GM23338 (cell line): ENCODE measurements around the gene SPNS3. TPM values are rescaled to one million over a fixed set of nuclear protein-coding genes. Genes with fewer than 3 reads are reported as not detected.

Experiments used
- ATAC-seq: fragments of 200-7000 bp; cut with Tn5 transposase; 3 replicates; pipeline ENCODE4 v1.9.1; 2020
- DNase-seq: peaks from one replicate; pipeline ENCODE4 v3.0.0-alpha.2; 2015; ENCODE audit warnings: low spot score
- H2AFZ ChIP-seq: fragments of 200-600 bp; sonication (generic); 2 replicates; pipeline ENCODE4 v1.8.0; 2016; ENCODE audit warnings: antibody characterized with exemption, mild to moderate bottlenecking, moderate library complexity
- H3F3A ChIP-seq: fragments of 200-600 bp; sonication (generic); replicated peaks from 2 replicates; pipeline ENCODE4 v1.8.0; 2017; ENCODE audit warnings: antibody characterized with exemption, mixed run types, low read depth
- H3K27ac ChIP-seq: fragments of 200-600 bp; sonication (generic); 2 replicates; pipeline ENCODE4 v1.6.1; 2016; ENCODE audit warnings: low read depth
- H3K27me3 ChIP-seq: fragments of 200-600 bp; sonication (generic); 2 replicates; pipeline ENCODE4 v1.8.0; 2016; ENCODE audit warnings: mild to moderate bottlenecking, mixed run types, moderate library complexity; ENCODE audit not compliant: insufficient read depth
- H3K36me3 ChIP-seq: fragments of 200-600 bp; sonication (generic); 2 replicates; pipeline ENCODE4 v1.8.0; 2016; ENCODE audit warnings: mild to moderate bottlenecking; ENCODE audit not compliant: insufficient read depth
- H3K4me1 ChIP-seq: fragments of 200-600 bp; sonication (generic); 2 replicates; pipeline ENCODE4 v1.8.0; 2016; ENCODE audit warnings: mild to moderate bottlenecking, moderate library complexity; ENCODE audit not compliant: insufficient read depth
- H3K4me2 ChIP-seq: fragments of 200-600 bp; sonication (generic); 2 replicates; pipeline ENCODE4 v1.7.1; 2017; ENCODE audit warnings: mixed run types
- H3K4me3 ChIP-seq: fragments of 200-600 bp; sonication (generic); 2 replicates; pipeline ENCODE4 v1.6.1; 2016; ENCODE audit warnings: mixed run types
- H3K79me2 ChIP-seq: fragments of 200-600 bp; sonication (generic); replicated peaks from 2 replicates; pipeline ENCODE4 v1.8.0; 2017; ENCODE audit warnings: mild to moderate bottlenecking; ENCODE audit not compliant: insufficient read depth
- H3K9me2 ChIP-seq: fragments of 200-600 bp; sonication (generic); 2 replicates; pipeline ENCODE4 v1.8.0; 2017; ENCODE audit not compliant: insufficient read depth
- H4K20me1 ChIP-seq: fragments of 200-600 bp; sonication (generic); replicated peaks from 2 replicates; pipeline ENCODE4 v1.8.0; 2017; ENCODE audit warnings: mild to moderate bottlenecking; ENCODE audit not compliant: insufficient read depth
- H3K27ac Mint-ChIP-seq: 2 replicates; pipeline ENCODE4 v1.8.0; 2020; ENCODE audit warnings: inconsistent platforms, mild to moderate bottlenecking, moderate library complexity, mixed read lengths
- H3K27me3 Mint-ChIP-seq: 3 replicates; pipeline ENCODE4 v1.8.0; 2022; ENCODE audit warnings: low read depth, mild to moderate bottlenecking, moderate library complexity, mixed read lengths, inconsistent platforms; ENCODE audit not compliant: insufficient read depth, poor library complexity
- H3K36me3 Mint-ChIP-seq: 3 replicates; pipeline ENCODE4 v1.8.0; 2021; ENCODE audit warnings: low read depth, mild to moderate bottlenecking, inconsistent platforms, moderate library complexity, mixed read lengths
- H3K4me1 Mint-ChIP-seq: 3 replicates; pipeline ENCODE4 v1.8.0; 2020; ENCODE audit warnings: mild to moderate bottlenecking, inconsistent platforms, mixed read lengths
- H3K4me3 Mint-ChIP-seq: 3 replicates; pipeline ENCODE4 v1.8.0; 2021; ENCODE audit warnings: moderate library complexity, mild to moderate bottlenecking, inconsistent platforms, mixed read lengths
- H3K9me3 Mint-ChIP-seq: 3 replicates; pipeline ENCODE4 v1.8.0; 2020; ENCODE audit warnings: moderate library complexity, mild to moderate bottlenecking, inconsistent platforms, mixed read lengths
- CREB1 ChIP-seq: fragments of 250-450 bp; sonication (Bioruptor Pico); IDR thresholded peaks from 2 replicates; pipeline ENCODE4 v1.5.0; 2020; ENCODE audit warnings: low read depth, mild to moderate bottlenecking, moderate library complexity
- ETS1 ChIP-seq: IDR thresholded peaks from 2 replicates; pipeline ENCODE4 v1.6.1; 2016; ENCODE audit warnings: antibody characterized with exemption
- EZH2 ChIP-seq: fragments of 200-600 bp; sonication (generic); IDR thresholded peaks from one replicate; pipeline ENCODE4 v1.8.0; 2017; ENCODE audit warnings: antibody characterized with exemption, mild to moderate bottlenecking, low read depth; ENCODE audit not compliant: unreplicated experiment
- STAT1 ChIP-seq: IDR thresholded peaks from one replicate; pipeline ENCODE4 v1.6.1; 2016; ENCODE audit warnings: antibody characterized with exemption; ENCODE audit not compliant: unreplicated experiment
- ZNF114 ChIP-seq: fragments of 250-450 bp; sonication (Bioruptor Pico); IDR thresholded peaks from 2 replicates; pipeline ENCODE4 v1.5.0; 2020; ENCODE audit warnings: mild to moderate bottlenecking, moderate library complexity
- ZNF462 ChIP-seq: fragments of 250-450 bp; sonication (Bioruptor Pico); IDR thresholded peaks from 2 replicates; pipeline ENCODE4 v1.5.0; 2020; ENCODE audit warnings: mild to moderate bottlenecking, moderate library complexity
- polyA plus RNA-seq: library from polyadenylated mRNA; unstranded; fragments of >200 nt; fragmentation: Nextera tagmentation; extraction: Ambion mirVana; gene quantifications from 2 replicates; pipeline ENCODE4 v1.2.1, GENCODE V29; 2016
- total RNA-seq: library from RNA; depleted of rRNA; stranded (reverse); fragments of >200 nt; shearing (Covaris generic); gene quantifications from 2 replicates; pipeline ENCODE4 v1.2.3, GENCODE V29; 2014

Gene SPNS3
- total and polyA plus RNA-seq, 2 experiments from 2014 or later: not detected

- DNase-seq: no peak
- H3K9me2 ChIP-seq: no peaks in the 10 kb centered on the region
- no peak for ATAC-seq
- Mint-ChIP-seq H3K4me1 (no peaks in the 10 kb centered on the region; the same call in 2 of the 3 replicates), H3K27me3 (peaks cover 18% of the 10 kb centered on the region), H3K4me3 (no peak overlapping the region), H3K36me3 (no peaks in the 10 kb centered on the region), H3K27ac (no peak overlapping the region), H3K9me3 (no peaks in the 10 kb centered on the region; the same call in 2 of the 3 replicates)
- H3K27me3 ChIP-seq: no peaks in the 10 kb centered on the region
- no peaks in the 10 kb centered on the region for H3K4me1 ChIP-seq
- H4K20me1 ChIP-seq: no peaks in the 10 kb centered on the region
- TF ChIP-seq CREB1 (CRISPR knock-in tag): no peak
- no peak for TF ChIP-seq STAT1
- no peak overlapping the region for H3K4me3 ChIP-seq
- H3K27ac ChIP-seq: no peak overlapping the region
- no peaks in the 10 kb centered on the region for H3K36me3 ChIP-seq
- H3K4me2 ChIP-seq: no peak overlapping the region
- H3F3A ChIP-seq: no peaks in the 10 kb centered on the region
- no peaks in the 10 kb centered on the region for H3K79me2 ChIP-seq
- H2AFZ ChIP-seq: no peak overlapping the region
Observed at GRCh38 chr17:4446326-4447071, 12.8 kb downstream of the SPNS3 start.

GRCh38 chr17:4448197-4448980 is 14.6 kb downstream of the SPNS3 start:
- Histone ChIP-seq H2AFZ (no peak overlapping the region), H3K4me1 (no peaks in the 10 kb centered on the region), H3K36me3 (no peaks in the 10 kb centered on the region), H3K27me3 (no peaks in the 10 kb centered on the region), H3F3A (no peaks in the 10 kb centered on the region), H4K20me1 (no peaks in the 10 kb centered on the region), H3K79me2 (no peaks in the 10 kb centered on the region), H3K4me2 (no peak overlapping the region), H3K4me3 (no peak overlapping the region), H3K27ac (no peak overlapping the region), H3K9me2 (no peaks in the 10 kb centered on the region)
- Mint-ChIP-seq H3K9me3 (no peaks in the 10 kb centered on the region; the same call in 2 of the 3 replicates), H3K27ac (no peak overlapping the region), H3K4me1 (no peaks in the 10 kb centered on the region; the same call in 2 of the 3 replicates), H3K4me3 (no peak overlapping the region), H3K36me3 (no peaks in the 10 kb centered on the region), H3K27me3 (peaks cover 14% of the 10 kb centered on the region)
- no peak for ATAC-seq
- DNase-seq: no peak
- TF ChIP-seq ZNF114 (CRISPR knock-in tag): no peak
- TF ChIP-seq STAT1: no peak
- no peak for TF ChIP-seq ETS1

GRCh38 chr17:4449736-4450135 is 16.0 kb downstream of the SPNS3 start:
- Histone ChIP-seq H3K79me2 (no peaks in the 10 kb centered on the region), H3K36me3 (no peaks in the 10 kb centered on the region), H3K27me3 (no peaks in the 10 kb centered on the region), H3K9me2 (no peaks in the 10 kb centered on the region), H3K27ac (no peak overlapping the region), H3K4me1 (no peaks in the 10 kb centered on the region), H3F3A (no peaks in the 10 kb centered on the region), H2AFZ (no peak overlapping the region), H3K4me3 (no peak overlapping the region), H4K20me1 (no peaks in the 10 kb centered on the region), H3K4me2 (no peak overlapping the region)
- no peaks in the 10 kb centered on the region; the same call in 2 of the 3 replicates for H3K4me1 Mint-ChIP-seq
- H3K27me3 Mint-ChIP-seq: peaks cover 16% of the 10 kb centered on the region
- H3K9me3 Mint-ChIP-seq: no peaks in the 10 kb centered on the region; the same call in 1 of the 3 replicates
- H3K36me3 Mint-ChIP-seq: no peaks in the 10 kb centered on the region
- DNase-seq (no peak), ATAC-seq (no peak)
- H3K4me3 Mint-ChIP-seq: no peak overlapping the region
- H3K27ac Mint-ChIP-seq: no peak overlapping the region
- no peak for TF ChIP-seq EZH2
- no peak for TF ChIP-seq ZNF462 (CRISPR knock-in tag)
